Endodermal cell (in vitro differentiated cells): Measurements from ENCODE around the gene RUFY1. TPM values are rescaled to one million over a fixed set of nuclear protein-coding genes. Genes with fewer than 3 reads are reported as not detected.
"Not testable (repeated sequence)": the region's sequence is repeated elsewhere in the genome, so short reads cannot be mapped to it uniquely, and the experiment has no call there.

Source experiments
- DNase-seq: peaks from one replicate; pipeline ENCODE4 v3.0.0-alpha.2; 2017
- H3K27ac ChIP-seq: 2 replicates; pipeline ENCODE4 v1.5.1; 2013; ENCODE audit warnings: mild to moderate bottlenecking, low read depth, low read length, moderate library complexity
- H3K27me3 ChIP-seq: 2 replicates; pipeline ENCODE4 v1.6.1; 2013; ENCODE audit warnings: mild to moderate bottlenecking, low read length, moderate library complexity; ENCODE audit not compliant: insufficient read depth, control insufficient read depth, poor library complexity, severe bottlenecking
- H3K36me3 ChIP-seq: 2 replicates; pipeline ENCODE4 v1.7.0; 2013; ENCODE audit warnings: mild to moderate bottlenecking, low read length, moderate library complexity; ENCODE audit not compliant: control insufficient read depth, insufficient read depth
- H3K4me1 ChIP-seq: one replicate; pipeline ENCODE4 v1.7.0; 2013; ENCODE audit warnings: low read length; ENCODE audit not compliant: control insufficient read depth, insufficient read depth
- H3K4me3 ChIP-seq: 2 replicates; pipeline ENCODE4 v1.5.1; 2013; ENCODE audit warnings: mild to moderate bottlenecking, low read length, moderate library complexity
- H3K9ac ChIP-seq: 2 replicates; pipeline ENCODE4 v1.6.1; 2013; ENCODE audit warnings: mild to moderate bottlenecking, low read length, moderate library complexity; ENCODE audit not compliant: poor library complexity, severe bottlenecking; ENCODE audit errors: extremely low read depth
- H3K9me3 ChIP-seq: 2 replicates; pipeline ENCODE4 v1.6.1; 2013; ENCODE audit warnings: mild to moderate bottlenecking, low read length, moderate library complexity; ENCODE audit not compliant: control insufficient read depth
- H3K27ac Mint-ChIP-seq: 2 replicates; pipeline ENCODE4 v1.8.0; 2020; ENCODE audit warnings: mixed read lengths
- H3K27me3 Mint-ChIP-seq: 2 replicates; pipeline ENCODE4 v1.8.0; 2021; ENCODE audit warnings: mild to moderate bottlenecking, mixed read lengths; ENCODE audit not compliant: insufficient read depth
- H3K36me3 Mint-ChIP-seq: 2 replicates; pipeline ENCODE4 v1.8.0; 2020; ENCODE audit warnings: low read depth, mixed read lengths
- H3K4me1 Mint-ChIP-seq: 2 replicates; pipeline ENCODE4 v1.8.0; 2020; ENCODE audit warnings: mixed read lengths
- H3K4me3 Mint-ChIP-seq: 2 replicates; pipeline ENCODE4 v1.8.0; 2020; ENCODE audit warnings: mild to moderate bottlenecking, moderate library complexity, mixed read lengths
- H3K9me3 Mint-ChIP-seq: 2 replicates; pipeline ENCODE4 v1.8.0; 2020; ENCODE audit warnings: mild to moderate bottlenecking, mixed read lengths
- CTCF ChIP-seq: fragments of 200-600 bp; sonication (generic); conservative IDR thresholded peaks from 2 replicates; pipeline ENCODE4 v1.5.0; 2021; ENCODE audit warnings: antibody characterized with exemption, mild to moderate bottlenecking
- WGBS, 2 experiments: methylation state at CpG; one replicate each; pipeline versions ENCODE4 v1.1.5 to v1.1.7; 2013; ENCODE audit warnings: missing lambda C conversion rate in 2 of 2, mixed read lengths in 1 of 2; ENCODE audit not compliant: insufficient coverage in 1 of 2, insufficient read length in 1 of 2; 5-methylcytosine and 5-hydroxymethylcytosine counted together
- total RNA-seq, 2 donors: library from RNA; stranded (reverse); fragmentation: NEBNext Ultra II Directional in 1 of 2; extraction: Animal tissue kit (Norgen Biotek cat#: 25700) in 1 of 2; gene quantifications; 2 replicates in 1 of 2; 3 replicates in 1 of 2; pipeline ENCODE4 v1.2.1, GENCODE V29; 2021

RUFY1 gene
- total RNA-seq, 2 donors from 2014 or later = 45.7 to 74.0 TPM

- Mint-ChIP-seq H3K27me3 (peaks cover 9% of the 10 kb centered on the region), H3K9me3 (peaks cover 10% of the 10 kb centered on the region), H3K4me1 (no peaks in the 10 kb centered on the region), H3K36me3 (no peaks in the 10 kb centered on the region), H3K27ac (no peak overlapping the region), H3K4me3 (no peak overlapping the region)
- no peak for DNase-seq
- H3K4me3 ChIP-seq = no peak overlapping the region
- no peaks in the 10 kb centered on the region for H3K36me3 ChIP-seq
- no peaks in the 10 kb centered on the region for H3K4me1 ChIP-seq
- H3K9ac ChIP-seq = no peak overlapping the region
- 89% methylated on average over 5 to 8 of the region's 9 CpGs for WGBS, 2 experiments
- no peaks in the 10 kb centered on the region for H3K27me3 ChIP-seq
- H3K27ac ChIP-seq = no peak overlapping the region
- H3K9me3 ChIP-seq = no peaks in the 10 kb centered on the region
- TF ChIP-seq CTCF = no peak
Measured at GRCh38 chr5:179648410-179648809, 98.1 kb downstream of the RUFY1 start.

- not testable (repeated sequence) for H3K36me3 Mint-ChIP-seq, H3K4me3 ChIP-seq, H3K9me3 Mint-ChIP-seq, H3K27ac Mint-ChIP-seq, DNase-seq, H3K36me3 ChIP-seq, H3K4me3 Mint-ChIP-seq, H3K4me1 Mint-ChIP-seq, H3K27me3 ChIP-seq, H3K27ac ChIP-seq, H3K9me3 ChIP-seq, H3K9ac ChIP-seq, H3K4me1 ChIP-seq
- 82 to 84% methylated on average over 4 to 7 of the region's 10 CpGs for WGBS, 2 experiments
- peaks cover 12% of the 10 kb centered on the region for H3K27me3 Mint-ChIP-seq
Measured at GRCh38 chr5:179649166-179649703, 98.9 kb downstream of the RUFY1 start.

- not testable (repeated sequence) for H3K4me1 ChIP-seq, H3K9me3 Mint-ChIP-seq, H3K9me3 ChIP-seq, H3K36me3 ChIP-seq, H3K4me3 Mint-ChIP-seq, H3K9ac ChIP-seq, DNase-seq, H3K36me3 Mint-ChIP-seq, H3K27ac ChIP-seq, H3K4me3 ChIP-seq, H3K27me3 ChIP-seq, H3K4me1 Mint-ChIP-seq, H3K27ac Mint-ChIP-seq
- peaks cover 12% of the 10 kb centered on the region for H3K27me3 Mint-ChIP-seq
- 94% methylated on average over 14 of the region's 26 CpGs; no CpG with 5 or more reads in 1 of the 2 experiments for WGBS, 2 experiments
Measured at GRCh38 chr5:179650245-179650644, 99.9 kb downstream of the RUFY1 start.

GRCh38 chr5:179653135-179653534, 102.8 kb downstream of the RUFY1 start:
- H3K9me3 ChIP-seq, H3K4me3 ChIP-seq, H3K36me3 Mint-ChIP-seq, DNase-seq, H3K27ac ChIP-seq, H3K9ac ChIP-seq, H3K4me1 Mint-ChIP-seq, H3K27me3 ChIP-seq, H3K27ac Mint-ChIP-seq, H3K9me3 Mint-ChIP-seq, H3K4me1 ChIP-seq, H3K4me3 Mint-ChIP-seq, H3K36me3 ChIP-seq, H3K27me3 Mint-ChIP-seq: not testable (repeated sequence)
- 95% methylated on average over 2 of the region's 2 CpGs; no CpG with 5 or more reads in 1 of the 2 experiments for WGBS, 2 experiments

GRCh38 chr5:179657302-179658178, 107.2 kb downstream of the RUFY1 start:
- H3K9ac ChIP-seq, H3K36me3 ChIP-seq, H3K36me3 Mint-ChIP-seq, H3K4me3 Mint-ChIP-seq, H3K27me3 Mint-ChIP-seq, H3K4me3 ChIP-seq, H3K27me3 ChIP-seq, H3K9me3 Mint-ChIP-seq, H3K27ac ChIP-seq, DNase-seq, H3K4me1 Mint-ChIP-seq, H3K27ac Mint-ChIP-seq, H3K9me3 ChIP-seq, H3K4me1 ChIP-seq: not testable (repeated sequence)
- WGBS, 2 experiments = 40% methylated on average over 7 of the region's 50 CpGs; no CpG with 5 or more reads in 1 of the 2 experiments

GRCh38 chr5:179658179-179658856, 108.0 kb downstream of the RUFY1 start:
- 31 to 38% methylated on average over 9 to 10 of the region's 29 CpGs for WGBS, 2 experiments
- H3K9me3 ChIP-seq, H3K9me3 Mint-ChIP-seq, H3K27me3 Mint-ChIP-seq, H3K36me3 Mint-ChIP-seq, H3K27me3 ChIP-seq, H3K27ac ChIP-seq, H3K4me1 ChIP-seq, H3K9ac ChIP-seq, H3K36me3 ChIP-seq, H3K4me1 Mint-ChIP-seq: not testable (repeated sequence)
- DNase-seq = peak; percentile 62
- peak overlapping the region; percentile 68 for H3K4me3 ChIP-seq
- Mint-ChIP-seq H3K27ac (peak overlapping the region; percentile 70), H3K4me3 (peak overlapping the region; percentile 52)
